Midbrain (tissue), 1 donor: ENCODE data around the gene CCDC78.
"Not testable (repeated sequence)": the region's sequence is repeated elsewhere in the genome, so short reads cannot be mapped to it uniquely, and the experiment has no call there.

ENCODE experiments used
- DNase-seq: peaks from one replicate; lab custom pipeline; 2025; lab: John Stamatoyannopoulos, UW

Gene CCDC78

GRCh38 chr16:760545-761343, 34.5 kb upstream of the CCDC78 start, which contains the start of gene MSLN:
Gene MSLN (plus strand): TSS chr16:760734. CDS start chr16:762681, 1,947 bp downstream.
- no peak for DNase-seq

DNA sequence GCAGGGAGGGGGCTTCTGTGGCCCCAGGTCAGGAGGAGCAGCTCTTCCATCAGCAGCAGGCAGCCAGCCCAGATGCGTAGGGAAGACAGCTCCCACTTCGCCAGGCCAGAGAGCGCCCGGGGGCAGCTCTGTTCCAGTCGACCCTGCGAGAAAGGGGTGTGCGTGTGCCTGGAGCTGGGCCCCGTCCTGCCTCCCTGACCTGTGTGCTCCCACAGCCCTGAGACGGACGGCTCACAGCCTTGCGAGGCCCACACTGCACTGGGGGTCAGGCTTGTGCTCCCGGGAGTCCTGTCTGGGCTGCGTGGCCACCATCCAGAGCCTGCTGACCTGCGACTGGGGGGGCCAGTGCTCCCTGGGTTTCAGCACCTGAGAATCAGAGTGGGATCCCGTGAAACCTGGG, 33.8 kb upstream of the CCDC78 start:
- DNase-seq: no peak

- no peak for DNase-seq
These were observed 33.1 kb upstream of the CCDC78 start for GRCh38 chr16:759110-759910.

DNA sequence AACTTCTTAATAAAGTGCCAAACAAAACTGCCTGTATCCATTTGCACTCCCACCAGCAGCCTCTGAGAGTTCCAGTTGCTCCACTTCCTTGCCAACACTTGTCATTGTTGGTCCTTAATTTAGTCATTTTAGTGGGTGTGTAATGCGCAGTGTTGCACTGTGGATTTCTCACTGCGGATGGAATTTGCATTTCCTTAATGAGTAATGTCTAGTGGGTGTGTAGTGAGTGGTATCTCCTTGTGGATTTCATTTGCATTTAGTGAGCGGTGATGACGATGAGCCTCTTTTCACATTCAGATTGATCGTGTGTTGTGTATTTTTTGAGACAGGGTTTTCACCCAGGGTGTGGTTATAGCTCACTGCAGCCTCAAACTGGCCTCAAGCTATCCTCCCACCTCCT, 30.2 kb upstream of the CCDC78 start:
- DNase-seq: no peak

DNA sequence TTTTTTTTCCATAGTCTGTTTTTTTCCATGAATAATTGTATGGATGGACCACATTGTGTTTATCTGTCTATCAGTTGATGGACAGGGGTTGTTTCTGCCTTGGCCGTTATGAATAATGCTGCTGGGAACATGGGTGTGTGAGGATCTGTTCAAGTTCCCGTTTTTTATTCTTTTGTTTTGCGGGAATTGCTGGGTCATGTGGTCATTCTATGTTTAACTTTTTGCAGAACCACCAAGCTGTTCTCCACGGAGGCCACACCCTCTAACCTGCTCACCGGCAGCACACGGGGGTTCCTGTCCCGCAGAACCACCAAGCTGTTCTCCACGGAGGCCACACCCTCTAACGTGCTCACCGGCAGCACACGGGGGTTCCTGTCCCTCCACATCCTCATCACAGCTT, 28.4 kb upstream of the CCDC78 start:
- DNase-seq: no peak

- DNase-seq: not testable (repeated sequence)
These were observed 27.9 kb upstream of the CCDC78 start for GRCh38 chr16:754121-754607.

DNA sequence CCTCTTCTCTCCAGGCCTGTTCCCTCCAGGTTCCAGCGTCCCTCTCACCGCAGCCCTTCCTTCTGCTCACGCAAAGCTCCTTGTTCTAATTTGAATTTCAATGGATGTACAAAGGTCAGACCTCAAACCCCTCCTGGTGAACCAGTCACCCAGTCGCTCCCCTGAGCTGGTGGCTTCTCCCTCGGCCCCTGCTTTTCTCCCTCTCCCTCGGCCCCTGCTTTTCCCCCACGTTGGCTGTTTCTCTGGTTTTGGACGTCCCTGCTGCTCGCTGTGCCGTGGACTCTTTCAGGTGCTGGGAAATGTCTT, 25.7 kb upstream of the CCDC78 start:
- no peak for DNase-seq

DNA sequence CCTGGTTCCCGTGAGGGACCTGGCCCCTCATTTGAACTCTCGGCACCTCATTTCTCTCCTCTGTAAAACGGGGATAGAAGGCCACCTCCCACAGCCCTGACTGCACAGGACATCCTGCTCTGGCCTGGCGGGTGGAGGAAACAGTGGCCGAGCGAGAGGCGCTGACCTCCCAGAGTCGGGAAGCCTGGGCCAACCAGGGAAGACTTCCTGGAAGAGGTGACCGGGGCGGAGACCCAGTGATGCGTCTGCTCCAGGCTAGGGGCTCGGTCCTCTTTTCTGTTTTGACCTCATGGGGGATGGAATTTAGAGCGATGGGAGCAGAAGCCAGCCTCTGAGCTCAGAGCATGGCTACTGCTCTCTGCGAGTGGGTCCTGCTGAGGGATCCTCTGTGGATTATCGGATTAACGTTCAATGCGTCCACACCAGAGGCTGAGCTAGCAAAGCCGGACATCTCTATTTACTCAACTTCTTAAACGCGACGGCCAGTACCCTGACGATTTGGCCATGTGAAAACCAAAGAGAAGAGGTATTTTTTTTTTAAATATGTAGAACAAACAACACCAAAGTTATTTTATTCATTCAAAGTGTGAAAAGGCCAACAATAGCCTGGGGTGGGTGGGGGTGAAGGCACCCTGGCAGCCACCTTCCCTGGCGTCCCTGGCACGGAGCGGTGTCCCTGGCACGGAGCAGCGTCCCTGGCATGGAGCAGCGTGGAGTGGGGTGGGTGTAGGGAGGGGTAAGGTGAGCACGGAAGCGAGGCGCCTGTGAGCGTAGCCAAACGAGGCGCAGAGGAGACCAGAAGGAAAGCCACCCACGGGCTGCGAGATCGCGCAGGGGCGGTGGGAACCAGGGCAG, 25.1 kb upstream of the CCDC78 start:
- DNase-seq: peak; percentile 20

- DNase-seq: no peak
These were observed 24.2 kb upstream of the CCDC78 start for GRCh38 chr16:750485-750884.

- no peak for DNase-seq
These were observed 22.8 kb upstream of the CCDC78 start for GRCh38 chr16:749010-749409.

DNA sequence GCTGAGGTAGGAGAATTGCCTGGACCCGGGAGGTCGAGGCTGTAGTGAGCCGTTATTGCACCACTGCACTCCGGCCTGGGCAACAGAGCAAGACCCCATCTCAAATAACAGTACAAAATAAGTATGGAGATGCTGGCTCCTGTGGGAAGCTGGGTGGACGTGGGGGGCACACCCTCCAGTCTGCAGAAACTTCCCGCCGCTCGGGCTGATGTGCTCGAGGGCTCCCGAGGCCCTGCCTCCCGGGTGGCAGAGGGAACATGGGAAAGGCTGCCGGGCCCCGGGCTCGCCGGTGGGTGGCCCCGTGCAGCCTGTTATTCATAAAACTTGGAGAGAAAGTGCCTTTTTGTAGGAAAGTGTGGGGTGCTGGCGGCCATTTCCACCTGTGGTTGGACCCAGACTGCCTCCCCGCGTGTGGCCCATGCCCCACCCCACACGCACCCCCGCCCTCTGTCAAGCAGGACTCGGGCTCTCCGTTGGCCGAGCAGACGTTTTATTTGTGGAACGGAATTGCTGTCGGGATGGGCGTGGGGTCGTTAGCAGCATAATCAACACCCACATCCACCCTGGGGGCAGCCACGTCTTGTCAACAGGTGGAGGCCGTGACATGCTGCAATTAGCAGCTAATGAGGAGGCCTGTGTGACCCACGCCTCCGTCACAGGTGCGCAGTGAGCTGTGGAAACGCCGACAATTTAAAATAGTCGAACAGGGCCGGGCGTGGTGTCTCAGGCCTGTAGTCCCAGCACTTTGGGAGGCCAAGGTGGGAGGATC, 21.9 kb upstream of the CCDC78 start:
- no peak for DNase-seq

- no peak for DNase-seq
These were observed 20.4 kb upstream of the CCDC78 start for GRCh38 chr16:746637-747036.

DNA sequence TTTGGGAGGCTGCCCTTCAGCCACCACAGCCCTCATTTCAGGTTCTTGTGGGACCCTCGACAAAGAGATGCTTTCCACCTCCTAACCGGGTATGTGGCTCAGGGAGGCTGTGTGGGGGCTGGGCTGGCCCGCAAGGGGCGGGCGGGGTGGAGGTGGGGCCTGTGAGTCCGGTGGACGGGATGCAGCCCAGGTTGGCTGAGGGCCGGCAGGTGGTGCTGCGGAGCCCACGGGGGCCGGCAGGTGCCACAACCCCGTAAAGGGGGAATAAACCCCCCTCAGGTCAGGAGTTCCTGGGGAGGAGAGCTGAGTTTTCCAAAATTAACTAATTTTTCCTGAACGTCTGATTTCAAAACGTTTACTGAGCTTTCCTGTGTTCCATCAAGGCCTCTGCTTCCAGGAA, 19.5 kb upstream of the CCDC78 start:
- no peak for DNase-seq

DNA sequence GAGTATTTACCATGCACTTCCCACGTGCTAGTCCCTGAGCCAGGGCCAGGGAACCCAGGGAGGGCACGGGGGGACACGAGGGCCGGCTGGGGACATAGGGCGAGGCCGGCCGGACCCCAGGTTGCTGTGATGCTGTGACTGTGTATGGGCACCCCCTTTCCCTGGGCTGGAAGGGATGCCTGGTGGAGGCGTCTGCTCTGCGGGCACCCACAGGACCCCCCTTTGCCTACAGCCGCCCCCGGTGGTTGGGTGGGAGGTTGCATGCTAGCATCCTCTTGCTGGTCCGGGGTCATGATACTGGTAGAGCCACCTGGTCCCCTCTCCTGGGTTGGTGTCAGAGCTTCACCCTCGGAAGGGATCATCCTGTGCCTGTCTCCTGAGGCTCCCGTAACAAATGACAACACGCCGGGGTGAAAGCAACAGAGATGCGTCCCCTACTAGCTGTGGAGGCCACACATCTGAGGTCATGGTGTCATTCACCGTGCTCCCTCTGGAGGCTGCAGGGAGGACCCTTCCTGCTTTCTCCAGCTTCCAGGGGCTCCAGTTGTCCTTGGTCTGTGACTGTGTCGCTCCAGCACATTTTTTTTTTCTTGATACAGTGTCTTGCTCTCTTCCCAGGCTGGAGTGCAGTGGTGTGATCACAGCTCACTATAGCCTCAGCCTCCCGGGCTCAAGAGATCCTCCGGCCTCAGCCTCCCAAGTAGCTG, 17.7 kb upstream of the CCDC78 start:
- DNase-seq: no peak

DNA sequence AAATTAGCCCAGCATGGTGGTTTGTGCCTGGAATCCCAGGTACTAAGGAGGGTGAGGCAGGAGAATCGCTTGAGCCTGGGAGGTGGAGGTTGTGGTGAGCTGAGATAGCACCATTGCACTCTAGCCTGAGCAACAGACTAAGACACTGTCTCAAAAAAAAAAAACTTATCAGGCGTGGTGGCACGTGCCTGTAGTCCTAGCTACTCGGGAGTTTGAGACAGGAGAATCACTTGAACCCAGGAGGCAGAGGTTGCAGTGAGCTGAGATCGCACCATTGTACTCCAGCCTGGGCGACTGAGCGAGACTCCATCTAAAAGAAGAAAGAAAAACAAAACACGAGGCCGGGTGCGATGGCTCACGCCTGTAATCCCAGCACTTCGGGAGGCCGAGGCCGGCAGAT, 16.7 kb upstream of the CCDC78 start:
- DNase-seq: not testable (repeated sequence)

DNA sequence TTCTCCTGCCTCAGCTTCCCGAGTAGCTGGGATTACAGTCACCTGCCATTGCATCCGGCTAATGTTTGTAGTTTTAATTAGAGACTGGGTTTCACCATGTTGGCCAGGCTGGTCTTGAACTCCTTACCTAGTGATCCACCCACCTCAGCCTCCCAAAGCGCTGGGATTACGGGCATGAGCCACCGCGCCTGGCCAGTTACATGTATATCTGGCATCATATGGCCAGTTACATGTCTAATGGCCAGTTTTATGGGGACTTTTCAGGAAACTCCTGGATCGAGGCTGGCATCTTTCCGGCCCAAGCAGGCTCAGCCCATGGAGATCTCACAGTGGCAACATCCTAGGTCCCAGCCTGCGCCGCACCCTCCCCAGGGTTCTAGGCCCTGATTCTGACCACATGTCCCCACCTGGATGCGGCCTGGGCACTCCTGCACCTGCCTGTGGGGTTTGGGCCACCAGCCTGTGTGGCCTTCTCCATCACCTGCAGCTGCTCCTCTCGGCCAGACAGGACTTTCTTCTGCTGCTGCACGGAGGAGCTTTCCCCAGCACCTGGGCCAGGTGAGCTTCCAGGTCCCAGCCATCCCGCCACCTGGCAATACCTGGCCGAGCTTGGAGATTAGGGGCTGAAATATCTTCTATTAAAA, 15.9 kb upstream of the CCDC78 start:
- DNase-seq: no peak

DNA sequence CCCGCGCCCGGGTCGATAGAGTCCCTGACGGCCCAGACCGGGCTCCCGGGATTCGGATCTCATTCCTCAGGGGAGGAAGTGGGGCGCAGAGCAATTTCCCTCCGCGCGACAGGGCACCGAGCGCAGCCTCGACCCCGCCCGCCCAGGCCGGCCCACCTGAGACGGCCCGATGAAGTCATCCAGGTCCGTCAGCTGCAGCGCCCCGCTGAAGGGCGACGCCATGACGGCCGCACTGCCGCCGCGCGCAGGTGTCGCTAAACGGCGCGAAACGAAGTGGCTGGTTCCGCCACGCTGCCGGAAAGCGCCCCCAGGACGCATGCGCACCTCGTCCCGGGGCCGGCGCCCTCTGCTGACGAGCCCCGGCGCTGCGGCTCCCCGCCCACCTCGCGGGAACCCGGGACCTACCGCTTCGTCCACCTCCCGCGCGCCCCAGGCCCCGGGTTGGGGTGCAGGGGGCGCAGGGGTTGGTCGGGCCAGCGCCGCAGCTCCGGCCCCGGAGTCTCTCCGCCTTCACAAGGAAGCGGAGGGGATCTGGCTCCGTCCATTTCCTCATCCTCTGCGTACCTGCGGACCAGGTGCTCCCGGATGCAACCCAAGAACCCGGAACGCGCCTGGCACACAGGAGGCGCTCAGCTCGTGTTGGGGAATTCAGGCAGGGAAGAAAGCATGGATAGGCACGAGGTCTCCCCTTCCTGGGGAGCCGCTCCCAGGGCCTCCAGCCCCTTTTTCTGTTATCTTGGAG, 14.7 kb upstream of the CCDC78 start, which contains the start of gene CIAO3:
Gene CIAO3, minus strand, starts transcription at position 234 of the 742 bp plus-strand sequence. Its CDS starts 12 bp downstream, at position 222.
- peak; percentile 85 for DNase-seq

DNA sequence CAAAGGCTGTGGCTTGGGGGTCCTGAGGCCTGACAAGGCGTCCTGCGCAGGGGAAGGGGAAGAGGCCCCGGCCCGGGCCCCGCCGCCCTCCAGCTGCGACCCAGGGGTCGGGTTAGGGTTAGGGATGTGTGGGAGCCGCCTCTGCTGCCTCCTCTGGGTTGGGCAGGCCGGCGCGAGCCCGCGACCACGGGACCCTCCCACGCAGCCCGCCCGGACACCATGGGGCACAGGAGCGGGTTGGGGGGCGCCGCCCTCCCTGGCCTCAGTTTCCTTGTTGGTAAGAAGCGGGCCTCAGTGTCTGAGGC, 14.2 kb upstream of the CCDC78 start:
- no peak for DNase-seq

DNA sequence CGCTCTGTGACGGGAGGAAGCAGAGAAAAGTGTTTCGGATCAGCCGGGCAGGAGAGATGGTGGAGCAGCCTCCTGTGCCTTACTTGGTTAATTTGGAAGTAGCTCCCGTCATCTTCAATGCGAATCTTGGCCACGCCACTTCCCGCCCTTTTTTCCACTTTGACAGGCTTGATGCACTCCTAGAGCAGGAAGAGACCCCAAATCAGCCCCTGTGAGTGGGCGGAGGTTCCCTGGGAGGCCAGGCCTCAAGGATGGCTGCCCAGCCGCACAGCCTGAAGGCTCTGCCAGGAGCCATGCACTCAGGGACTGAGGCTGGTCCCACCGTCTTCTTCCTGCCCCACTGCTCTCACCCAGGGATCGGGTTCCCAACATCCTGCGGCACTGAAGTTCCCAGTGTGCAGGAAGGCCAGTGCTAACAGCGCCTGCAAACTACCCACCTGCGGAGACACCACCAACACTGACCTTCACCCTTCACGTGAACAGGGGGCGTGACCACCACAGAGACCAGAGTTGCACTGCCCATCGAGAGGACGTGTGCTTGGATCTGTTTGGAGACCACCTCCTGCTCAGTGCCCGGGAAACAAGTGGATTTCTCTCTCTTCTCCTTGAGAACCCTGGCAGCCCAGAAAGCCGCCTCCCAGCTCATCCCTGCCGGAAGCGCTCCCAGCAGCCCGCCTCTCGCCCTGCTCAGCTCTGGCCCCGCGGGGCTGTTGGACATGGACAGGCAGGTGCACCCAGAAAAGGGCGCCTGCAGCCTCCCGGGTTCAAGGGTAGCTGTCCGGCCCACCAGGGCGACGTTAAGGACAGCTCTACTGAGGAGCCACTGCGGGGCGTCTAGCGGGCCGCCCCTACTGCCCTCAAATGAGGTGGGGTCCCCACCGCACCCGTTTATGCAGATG, 13.6 kb upstream of the CCDC78 start:
- DNase-seq: no peak
